ENCODE measurements around the gene LPIN1. TPM values are rescaled to one million over a fixed set of nuclear protein-coding genes. Genes with fewer than 3 reads are reported as not detected.
"Not testable (repeated sequence)": the region's sequence is repeated elsewhere in the genome, so short reads cannot be mapped to it uniquely, and the experiment has no call there.

Gene LPIN1
- total and polyA plus RNA-seq, 7 experiments from 2014 or later: 25.5 to 88.1 (median 70.6) TPM

DNA sequence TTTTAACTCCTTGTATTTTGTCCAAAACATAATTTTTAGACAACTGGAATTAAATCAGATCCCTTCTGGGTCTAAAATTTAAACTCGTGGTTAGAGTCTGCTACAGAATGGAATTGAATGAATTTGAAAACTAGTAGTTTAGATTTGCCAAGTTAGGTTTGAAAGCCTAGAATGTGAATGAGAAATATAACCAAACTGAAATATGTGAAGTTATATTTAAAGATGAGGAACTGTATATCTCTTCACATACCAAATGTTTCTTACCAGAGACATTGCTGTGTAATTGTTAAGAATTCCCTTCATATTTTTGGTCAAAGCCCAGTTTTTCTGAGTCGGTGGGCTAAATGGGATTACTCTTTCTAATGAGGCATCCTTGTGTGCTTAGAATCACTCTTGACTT lies 74.2 kb downstream of the LPIN1 start:
- Mint-ChIP-seq H3K27me3 (no peaks in the 10 kb centered on the region), H3K27ac (peak overlapping the region in 1 of 9 donors; percentile 28), H3K36me3 (peaks cover 13 to 61% (median 50%) of the 10 kb centered on the region in 5 donors), H3K4me1 (peaks cover 0 to 6% (median 0%) of the 10 kb centered on the region in 7 donors), H3K4me3 (no peak overlapping the region), H3K9me3 (no peaks in the 10 kb centered on the region)
- ATAC-seq: no peak
- Histone ChIP-seq H3K27me3 (ENCODE audit: control insufficient read depth in 2 of 2, insufficient read depth in 2 of 2, low read length in 2 of 2) (no peaks in the 10 kb centered on the region), H3K4me1 (ENCODE audit: control insufficient read depth in 2 of 2, insufficient read depth in 2 of 2, low read length in 2 of 2) (no peaks in the 10 kb centered on the region), H3K9me3 (ENCODE audit: control insufficient read depth in 2 of 3, low read length in 3 of 3) (no peaks in the 10 kb centered on the region), H3K36me3 (ENCODE audit: control insufficient read depth in 2 of 3, insufficient read depth in 3 of 3, low read length in 3 of 3) (peaks cover 17 to 76% (median 19%) of the 10 kb centered on the region in 3 experiments), H3K27ac (ENCODE audit: low read depth, low read length) (no peak overlapping the region), H3K4me3 (ENCODE audit: low read length) (no peak overlapping the region)
- DNase-seq: no peak
- POLR2A ChIA-PET: interaction anchor here (1.0 kb wide), 1 partner anchor 9 kb away, joined by 3 read pairs; no protein-coding TSS in a partner anchor
- CTCF ChIA-PET: no interaction called here
- intact Hi-C loops (cut with micrococcal nuclease): loop anchor here in 1 of 2 donors (10.0 kb wide), 1 partner anchor 504 kb away; no protein-coding TSS in a partner anchor

DNA sequence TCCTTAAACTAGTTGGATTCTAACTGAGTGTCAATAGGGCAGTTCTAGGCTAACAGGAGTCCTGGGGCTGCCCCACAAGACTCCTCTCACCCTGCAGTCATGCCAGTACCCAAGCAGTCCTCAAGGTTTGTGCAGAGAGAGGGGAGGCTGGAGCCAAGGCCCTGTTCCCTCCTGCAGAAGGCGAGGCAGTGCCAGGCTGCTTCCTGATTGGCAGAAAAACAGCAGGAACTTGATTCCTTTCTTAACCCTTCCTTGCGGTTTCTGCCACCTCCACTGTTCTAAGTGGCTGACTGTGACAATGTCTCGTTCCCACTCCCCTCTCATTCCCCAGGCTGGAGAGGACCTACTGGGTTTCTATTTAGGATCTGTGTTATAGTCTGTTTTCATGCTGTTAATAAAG lies 75.3 kb downstream of the LPIN1 start:
- intact Hi-C loops (cut with micrococcal nuclease): loop anchor here in 1 of 2 donors (10.0 kb wide), 1 partner anchor 503 kb away; no protein-coding TSS in a partner anchor
- ATAC-seq (no peak), DNase-seq (no peak)
- Histone ChIP-seq H3K27me3 (ENCODE audit: control insufficient read depth in 2 of 2, insufficient read depth in 2 of 2, low read length in 2 of 2) (no peaks in the 10 kb centered on the region), H3K9me3 (ENCODE audit: control insufficient read depth in 2 of 3, low read length in 3 of 3) (no peaks in the 10 kb centered on the region), H3K4me3 (ENCODE audit: low read length) (no peak overlapping the region), H3K4me1 (ENCODE audit: control insufficient read depth in 2 of 2, insufficient read depth in 2 of 2, low read length in 2 of 2) (no peaks in the 10 kb centered on the region), H3K36me3 (ENCODE audit: control insufficient read depth in 2 of 3, insufficient read depth in 3 of 3, low read length in 3 of 3) (peaks cover 16 to 73% (median 19%) of the 10 kb centered on the region in 3 experiments), H3K27ac (ENCODE audit: low read depth, low read length) (no peak overlapping the region)
- POLR2A ChIA-PET: no interaction called here
- H3K36me3 Mint-ChIP-seq: peaks cover 9 to 57% (median 41%) of the 10 kb centered on the region in 5 donors
- H3K27me3 Mint-ChIP-seq: no peaks in the 10 kb centered on the region
- CTCF ChIA-PET: no interaction called here
- no peaks in the 10 kb centered on the region for H3K9me3 Mint-ChIP-seq
- H3K4me3 Mint-ChIP-seq: no peak overlapping the region
- peaks cover 0 to 6% (median 0%) of the 10 kb centered on the region in 7 donors for H3K4me1 Mint-ChIP-seq
- H3K27ac Mint-ChIP-seq: peak overlapping the region in 3 of 9 donors; percentile 31 to 52 (median 38)

GRCh38 chr2:11822359-11822745 lies 75.9 kb downstream of the LPIN1 start:
- Mint-ChIP-seq H3K27ac (peak overlapping the region in 3 of 9 donors; percentile 17 to 72 (median 31)), H3K36me3 (peaks cover 6 to 56% (median 35%) of the 10 kb centered on the region in 5 donors)
- POLR2A ChIA-PET; H3K27me3 ChIP-seq (ENCODE audit: control insufficient read depth in 2 of 2, insufficient read depth in 2 of 2, low read length in 2 of 2); H3K4me3 ChIP-seq (ENCODE audit: low read length); H3K4me3 Mint-ChIP-seq; ATAC-seq; H3K9me3 Mint-ChIP-seq; H3K9me3 ChIP-seq (ENCODE audit: control insufficient read depth in 2 of 3, low read length in 3 of 3); H3K27me3 Mint-ChIP-seq; H3K4me1 ChIP-seq (ENCODE audit: control insufficient read depth in 2 of 2, insufficient read depth in 2 of 2, low read length in 2 of 2); H3K4me1 Mint-ChIP-seq; DNase-seq; CTCF ChIA-PET; H3K27ac ChIP-seq (ENCODE audit: low read depth, low read length): not testable (repeated sequence)
- peaks cover 16 to 69% (median 19%) of the 10 kb centered on the region in 3 experiments for H3K36me3 ChIP-seq (ENCODE audit: control insufficient read depth in 2 of 3, insufficient read depth in 3 of 3, low read length in 3 of 3)
- intact Hi-C loops (cut with micrococcal nuclease): loop anchor here in 1 of 2 donors (10.0 kb wide), 1 partner anchor 502 kb away; no protein-coding TSS in a partner anchor

GRCh38 chr2:11822746-11823451 lies 76.5 kb downstream of the LPIN1 start:
- no peaks in the 10 kb centered on the region for H3K9me3 Mint-ChIP-seq
- ChIA-PET POLR2A (no interaction called here), CTCF (no interaction called here)
- Histone ChIP-seq H3K27me3 (ENCODE audit: control insufficient read depth in 2 of 2, insufficient read depth in 2 of 2, low read length in 2 of 2) (no peaks in the 10 kb centered on the region), H3K36me3 (ENCODE audit: control insufficient read depth in 2 of 3, insufficient read depth in 3 of 3, low read length in 3 of 3) (peaks cover 16 to 66% (median 19%) of the 10 kb centered on the region in 3 experiments), H3K9me3 (ENCODE audit: control insufficient read depth in 2 of 3, low read length in 3 of 3) (no peaks in the 10 kb centered on the region), H3K4me1 (ENCODE audit: control insufficient read depth in 2 of 2, insufficient read depth in 2 of 2, low read length in 2 of 2) (no peaks in the 10 kb centered on the region), H3K27ac (ENCODE audit: low read depth, low read length) (no peak overlapping the region), H3K4me3 (ENCODE audit: low read length) (no peak overlapping the region)
- intact Hi-C loops (cut with micrococcal nuclease): loop anchor here in 1 of 2 donors (10.0 kb wide), 1 partner anchor 502 kb away; no protein-coding TSS in a partner anchor
- peaks cover 0 to 9% (median 2%) of the 10 kb centered on the region in 7 donors for H3K4me1 Mint-ChIP-seq
- H3K4me3 Mint-ChIP-seq: no peak overlapping the region
- DNase-seq: no peak
- H3K27me3 Mint-ChIP-seq: no peaks in the 10 kb centered on the region
- peak overlapping the region in 4 of 9 donors; percentile 6 to 72 (median 41) for H3K27ac Mint-ChIP-seq
- ATAC-seq: no peak
- peaks cover 6 to 58% (median 30%) of the 10 kb centered on the region in 5 donors for H3K36me3 Mint-ChIP-seq

GRCh38 chr2:11824901-11825828 lies 78.7 kb downstream of the LPIN1 start:
- ChIA-PET POLR2A (interaction anchor here (1.6 kb wide), 1 partner anchor 17 kb away, joined by 3 read pairs; no protein-coding TSS in a partner anchor), CTCF (interaction anchor here (1.5 kb wide), 1 partner anchor 1182 kb away, joined by 4 read pairs; no protein-coding TSS in a partner anchor)
- H3K4me3 ChIP-seq (ENCODE audit: low read length): no peak overlapping the region
- Mint-ChIP-seq H3K27me3 (peaks cover 0 to 5% (median 0%) of the 10 kb centered on the region in 5 donors), H3K9me3 (no peaks in the 10 kb centered on the region), H3K4me1 (peaks cover 6 to 21% (median 13%) of the 10 kb centered on the region in 7 donors), H3K36me3 (peaks cover 6 to 48% (median 21%) of the 10 kb centered on the region in 5 donors), H3K4me3 (no peak overlapping the region), H3K27ac (peak overlapping the region in 3 of 9 donors; percentile 10 to 60 (median 31))
- H3K9me3 ChIP-seq (ENCODE audit: control insufficient read depth in 2 of 3, low read length in 3 of 3): no peaks in the 10 kb centered on the region
- ATAC-seq (no peak), DNase-seq (no peak)
- no peaks in the 10 kb centered on the region for H3K27me3 ChIP-seq (ENCODE audit: control insufficient read depth in 2 of 2, insufficient read depth in 2 of 2, low read length in 2 of 2)
- intact Hi-C loops (cut with micrococcal nuclease): loop anchor here in 1 of 2 donors (10.0 kb wide), 1 partner anchor 500 kb away; no protein-coding TSS in a partner anchor
- peaks cover 8 to 53% (median 19%) of the 10 kb centered on the region in 3 experiments for H3K36me3 ChIP-seq (ENCODE audit: control insufficient read depth in 2 of 3, insufficient read depth in 3 of 3, low read length in 3 of 3)
- H3K27ac ChIP-seq (ENCODE audit: low read depth, low read length): no peak overlapping the region
- H3K4me1 ChIP-seq (ENCODE audit: control insufficient read depth in 2 of 2, insufficient read depth in 2 of 2, low read length in 2 of 2): peaks cover 11 to 13% of the 10 kb centered on the region in 2 donors

GRCh38 chr2:11827547-11827946 lies 81.1 kb downstream of the LPIN1 start:
- peaks cover 0 to 25% (median 0%) of the 10 kb centered on the region in 5 donors for H3K27me3 Mint-ChIP-seq
- H3K4me3 ChIP-seq (ENCODE audit: low read length): no peak overlapping the region
- no peaks in the 10 kb centered on the region for H3K27me3 ChIP-seq (ENCODE audit: control insufficient read depth in 2 of 2, insufficient read depth in 2 of 2, low read length in 2 of 2)
- DNase-seq (no peak), ATAC-seq (no peak)
- ChIA-PET POLR2A (no interaction called here), CTCF (interaction anchor here (2.7 to 3.6 kb wide), 2 partner anchors 1104 to 1179 kb away, joined by 13 to 34 read pairs; no protein-coding TSS in a partner anchor)
- peak overlapping the region in 3 of 9 donors; percentile 9 to 65 (median 38) for H3K27ac Mint-ChIP-seq
- peaks cover 20% of the 10 kb centered on the region in 2 donors for H3K4me1 ChIP-seq (ENCODE audit: control insufficient read depth in 2 of 2, insufficient read depth in 2 of 2, low read length in 2 of 2)
- peaks cover 16 to 38% (median 33%) of the 10 kb centered on the region in 7 donors for H3K4me1 Mint-ChIP-seq
- H3K27ac ChIP-seq (ENCODE audit: low read depth, low read length): no peak overlapping the region
- peaks cover 0 to 3% (median 0%) of the 10 kb centered on the region in 11 donors for H3K9me3 Mint-ChIP-seq
- H3K36me3 Mint-ChIP-seq: peaks cover 6 to 41% (median 16%) of the 10 kb centered on the region in 5 donors
- no peaks in the 10 kb centered on the region for H3K9me3 ChIP-seq (ENCODE audit: control insufficient read depth in 2 of 3, low read length in 3 of 3)
- intact Hi-C loops (cut with micrococcal nuclease): loop anchor here in 1 of 2 donors (10.0 kb wide), 1 partner anchor 497 kb away; no protein-coding TSS in a partner anchor
- no peak overlapping the region for H3K4me3 Mint-ChIP-seq
- peaks cover 7 to 37% (median 8%) of the 10 kb centered on the region in 3 experiments for H3K36me3 ChIP-seq (ENCODE audit: control insufficient read depth in 2 of 3, insufficient read depth in 3 of 3, low read length in 3 of 3)
